HepG2 (cell line): ENCODE measurements around the gene EXOC7. TPM values are rescaled to one million over a fixed set of nuclear protein-coding genes. Genes with fewer than 3 reads are reported as not detected.
A peak's percentile ranks its signal among the peaks of the same experiment; 100 is the strongest.

Source experiments
- ARNT2 ChIP-seq: sonication (generic); formaldehyde crosslinking; IDR thresholded peaks from 2 replicates; pipeline ENCODE4 v1.8.0; 2022; ENCODE audit warnings: mild to moderate bottlenecking, low read depth, missing genetic modification reagents, moderate library complexity
- CBX2 ChIP-seq, 2 experiments: fragments of 200-600 bp in 1 of 2; sonication (generic); formaldehyde crosslinking in 1 of 2; IDR thresholded peaks; 2 replicates each; pipeline versions ENCODE4 v1.7.0 to v1.8.1; 2018 to 2022; ENCODE audit warnings: low read depth in 2 of 2, low read length in 1 of 2, mild to moderate bottlenecking in 1 of 2, missing genetic modification reagents in 1 of 2
- FLYWCH1 ChIP-seq: sonication (generic); formaldehyde crosslinking; IDR thresholded peaks from 2 replicates; pipeline ENCODE4 v1.8.1; 2023; ENCODE audit warnings: mild to moderate bottlenecking, missing genetic modification reagents
- HHEX ChIP-seq: IDR thresholded peaks from 2 replicates; pipeline ENCODE4 v1.6.1; 2016; ENCODE audit warnings: control low read depth
- JUND ChIP-seq: sonication (generic); formaldehyde crosslinking; IDR thresholded peaks from 2 replicates; pipeline ENCODE4 v1.8.0; 2022; ENCODE audit warnings: mild to moderate bottlenecking, missing genetic modification reagents
- KLF9 ChIP-seq: IDR thresholded peaks from 2 replicates; pipeline ENCODE4 v1.6.1; 2016; ENCODE audit warnings: low read depth
- NRL ChIP-seq: sonication (generic); formaldehyde crosslinking; IDR thresholded peaks from 2 replicates; pipeline ENCODE4 v1.5.0; 2020; ENCODE audit warnings: missing genetic modification reagents, mild to moderate bottlenecking, moderate library complexity, borderline replicate concordance
- RBAK ChIP-seq: sonication (generic); formaldehyde crosslinking; IDR thresholded peaks from 2 replicates; pipeline ENCODE4 v1.5.1; 2020; ENCODE audit warnings: mild to moderate bottlenecking, missing genetic modification reagents
- RCOR2 ChIP-seq: IDR thresholded peaks from 2 replicates; pipeline ENCODE4 v1.6.1; 2016; ENCODE audit warnings: missing biosample characterization, missing genetic modification reagents
- SMC3 ChIP-seq: IDR thresholded peaks from 2 replicates; pipeline ENCODE4 v1.6.1; 2011; ENCODE audit warnings: low read length, improper control_type of control experiment
- SRY ChIP-seq: sonication (generic); formaldehyde crosslinking; IDR thresholded peaks from 2 replicates; pipeline ENCODE4 v1.8.0; 2022; ENCODE audit warnings: mild to moderate bottlenecking, missing genetic modification reagents
- ZNF317 ChIP-seq: sonication (generic); formaldehyde crosslinking; IDR thresholded peaks from 2 replicates; pipeline ENCODE4 v1.5.0; 2020; ENCODE audit warnings: mild to moderate bottlenecking, missing genetic modification reagents
- ZNF354B ChIP-seq: sonication (generic); formaldehyde crosslinking; IDR thresholded peaks from 2 replicates; pipeline ENCODE4 v1.8.0; 2022; ENCODE audit warnings: mild to moderate bottlenecking, missing genetic modification reagents
- ZNF749 ChIP-seq: sonication (generic); formaldehyde crosslinking; IDR thresholded peaks from 2 replicates; pipeline ENCODE4 v1.8.0; 2022; ENCODE audit warnings: mild to moderate bottlenecking, missing genetic modification reagents, moderate library complexity, borderline replicate concordance
- ZNF781 ChIP-seq: sonication (generic); formaldehyde crosslinking; IDR thresholded peaks from 2 replicates; pipeline ENCODE4 v1.5.1; 2020; ENCODE audit warnings: borderline replicate concordance, mild to moderate bottlenecking, missing genetic modification reagents; ENCODE audit errors: not compliant biosample characterization
- ZNF839 ChIP-seq: sonication (generic); formaldehyde crosslinking; IDR thresholded peaks from 2 replicates; pipeline ENCODE4 v1.4.0; 2020; ENCODE audit warnings: missing genetic modification reagents, mild to moderate bottlenecking, borderline replicate concordance
- polyA plus RNA-seq, 8 experiments: library from polyadenylated mRNA; depleted of rRNA in 3 of 8; stranded (reverse) in 7 of 8; unstranded in 1 of 8; fragments of >200 nt; fragmentation: Illumina TruSeq in 4 of 8; extraction: Trizol in 4 of 8; gene quantifications; 2 replicates each; pipeline versions ENCODE4 v1.2.1 to v1.2.3, GENCODE V29; 2011 to 2016; ENCODE audit warnings: low read depth in 4 of 8, missing spikeins in 1 of 8, mixed read lengths in 1 of 8; ENCODE audit not compliant: insufficient read depth in 1 of 8
- total RNA-seq, 5 experiments: library from RNA; depleted of rRNA; stranded (reverse); fragments of >200 nt; fragmentation: Illumina TruSeq; extraction: Trizol; gene quantifications; 2 replicates each; pipeline ENCODE4 v1.2.3, GENCODE V29; 2016; ENCODE audit warnings: low read depth in 1 of 5
- TF ChIP-seq, protein P1 (sequence below): sonication (generic); formaldehyde crosslinking; IDR thresholded peaks from 2 replicates; pipeline ENCODE4 v1.4.0; 2020; ENCODE audit warnings: missing genetic modification reagents
- TF ChIP-seq, protein P2 (sequence below): sonication (generic); formaldehyde crosslinking; IDR thresholded peaks from 2 replicates; pipeline ENCODE4 v1.4.0; 2020; ENCODE audit warnings: missing genetic modification reagents, borderline replicate concordance
- TF ChIP-seq, protein P3 (sequence below): sonication (generic); formaldehyde crosslinking; IDR thresholded peaks from 2 replicates; pipeline ENCODE4 v1.4.0; 2020; ENCODE audit warnings: missing genetic modification reagents
- TF ChIP-seq, protein P4 (sequence below): IDR thresholded peaks from 2 replicates; pipeline ENCODE4 v1.6.1; 2016; ENCODE audit warnings: missing biosample characterization, missing genetic modification reagents, low read depth

The EXOC7 gene
- total and polyA plus RNA-seq, 2 of the 13 experiments (the other 11 are each of a cell fraction or from before 2014, with no cell fraction given): 86.9 to 116 TPM

DNA sequence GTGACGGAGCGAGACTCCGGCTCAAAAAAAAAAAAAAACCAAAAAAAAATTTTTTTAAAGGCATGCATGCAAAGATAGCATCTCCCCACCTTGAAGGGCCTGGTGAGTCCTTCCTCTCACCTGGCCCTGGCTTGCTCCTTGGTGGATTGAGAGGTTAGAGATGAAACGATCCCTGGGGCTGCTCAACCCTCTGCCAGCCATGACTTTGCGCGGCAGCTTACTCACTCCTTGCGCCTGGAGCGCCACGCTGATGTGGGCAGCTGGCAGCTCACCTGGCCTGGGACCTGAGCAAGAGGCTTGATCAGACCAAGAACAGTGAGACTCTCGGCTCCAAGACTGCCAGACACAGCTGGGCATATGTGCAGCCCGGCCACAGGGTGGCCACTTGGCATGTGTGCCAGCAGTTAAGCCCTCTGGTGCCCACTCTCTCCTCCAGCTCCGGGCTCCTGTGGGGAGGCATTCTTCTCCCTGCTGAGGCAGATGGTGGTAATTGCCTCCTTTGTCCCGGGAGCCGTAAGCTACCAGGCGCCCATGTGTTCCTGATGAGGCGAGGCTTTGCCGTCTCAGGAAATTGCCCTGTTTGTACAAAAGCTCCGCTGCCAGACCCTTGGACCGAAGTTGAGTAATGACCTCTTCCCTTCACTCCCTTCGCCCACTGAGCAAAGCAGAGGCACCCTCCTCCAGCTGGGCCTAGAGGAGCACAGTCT is 71.4 kb downstream of the EXOC7 start (continued):
- TF ChIP-seq, protein P1, sequence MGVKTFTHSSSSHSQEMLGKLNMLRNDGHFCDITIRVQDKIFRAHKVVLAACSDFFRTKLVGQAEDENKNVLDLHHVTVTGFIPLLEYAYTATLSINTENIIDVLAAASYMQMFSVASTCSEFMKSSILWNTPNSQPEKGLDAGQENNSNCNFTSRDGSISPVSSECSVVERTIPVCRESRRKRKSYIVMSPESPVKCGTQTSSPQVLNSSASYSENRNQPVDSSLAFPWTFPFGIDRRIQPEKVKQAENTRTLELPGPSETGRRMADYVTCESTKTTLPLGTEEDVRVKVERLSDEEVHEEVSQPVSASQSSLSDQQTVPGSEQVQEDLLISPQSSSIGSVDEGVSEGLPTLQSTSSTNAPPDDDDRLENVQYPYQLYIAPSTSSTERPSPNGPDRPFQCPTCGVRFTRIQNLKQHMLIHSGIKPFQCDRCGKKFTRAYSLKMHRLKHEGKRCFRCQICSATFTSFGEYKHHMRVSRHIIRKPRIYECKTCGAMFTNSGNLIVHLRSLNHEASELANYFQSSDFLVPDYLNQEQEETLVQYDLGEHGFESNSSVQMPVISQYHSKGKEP (CRISPR knock-in tag): no peak
- TF ChIP-seq HHEX (CRISPR knock-in tag) (no peak), ZNF839 (CRISPR knock-in tag) (no peak), ZNF781 (no peak), RBAK (CRISPR knock-in tag) (no peak), NRL (CRISPR knock-in tag) (peak; percentile 81; the same call in 1 of the 2 replicates), JUND (CRISPR knock-in tag) (0 out of 2 replicates have a peak, but pooled peaks have one; percentile 21), SMC3 (no peak), ZNF317 (CRISPR knock-in tag) (peak; percentile 28; the same call in 1 of the 2 replicates), KLF9 (CRISPR knock-in tag) (no peak), ZNF354B (CRISPR knock-in tag) (no peak), ZNF749 (CRISPR knock-in tag) (no peak), CBX2 (IDR thresholded peaks at IDR 0.05; ENCODE audit: low read depth, low read length) (no peak), CBX2 (CRISPR knock-in tag; IDR thresholded peaks at IDR 0.05; ENCODE audit: low read depth) (no peak), SRY (CRISPR knock-in tag) (no peak), FLYWCH1 (CRISPR knock-in tag) (no peak), RCOR2 (peak; percentile 78; the same call in 1 of the 2 replicates), ARNT2 (CRISPR knock-in tag) (no peak)
- TF ChIP-seq, protein P2, sequence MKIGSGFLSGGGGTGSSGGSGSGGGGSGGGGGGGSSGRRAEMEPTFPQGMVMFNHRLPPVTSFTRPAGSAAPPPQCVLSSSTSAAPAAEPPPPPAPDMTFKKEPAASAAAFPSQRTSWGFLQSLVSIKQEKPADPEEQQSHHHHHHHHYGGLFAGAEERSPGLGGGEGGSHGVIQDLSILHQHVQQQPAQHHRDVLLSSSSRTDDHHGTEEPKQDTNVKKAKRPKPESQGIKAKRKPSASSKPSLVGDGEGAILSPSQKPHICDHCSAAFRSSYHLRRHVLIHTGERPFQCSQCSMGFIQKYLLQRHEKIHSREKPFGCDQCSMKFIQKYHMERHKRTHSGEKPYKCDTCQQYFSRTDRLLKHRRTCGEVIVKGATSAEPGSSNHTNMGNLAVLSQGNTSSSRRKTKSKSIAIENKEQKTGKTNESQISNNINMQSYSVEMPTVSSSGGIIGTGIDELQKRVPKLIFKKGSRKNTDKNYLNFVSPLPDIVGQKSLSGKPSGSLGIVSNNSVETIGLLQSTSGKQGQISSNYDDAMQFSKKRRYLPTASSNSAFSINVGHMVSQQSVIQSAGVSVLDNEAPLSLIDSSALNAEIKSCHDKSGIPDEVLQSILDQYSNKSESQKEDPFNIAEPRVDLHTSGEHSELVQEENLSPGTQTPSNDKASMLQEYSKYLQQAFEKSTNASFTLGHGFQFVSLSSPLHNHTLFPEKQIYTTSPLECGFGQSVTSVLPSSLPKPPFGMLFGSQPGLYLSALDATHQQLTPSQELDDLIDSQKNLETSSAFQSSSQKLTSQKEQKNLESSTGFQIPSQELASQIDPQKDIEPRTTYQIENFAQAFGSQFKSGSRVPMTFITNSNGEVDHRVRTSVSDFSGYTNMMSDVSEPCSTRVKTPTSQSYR (CRISPR knock-in tag): peak; percentile 48; the same call in 1 of the 2 replicates
- TF ChIP-seq, protein P3, sequence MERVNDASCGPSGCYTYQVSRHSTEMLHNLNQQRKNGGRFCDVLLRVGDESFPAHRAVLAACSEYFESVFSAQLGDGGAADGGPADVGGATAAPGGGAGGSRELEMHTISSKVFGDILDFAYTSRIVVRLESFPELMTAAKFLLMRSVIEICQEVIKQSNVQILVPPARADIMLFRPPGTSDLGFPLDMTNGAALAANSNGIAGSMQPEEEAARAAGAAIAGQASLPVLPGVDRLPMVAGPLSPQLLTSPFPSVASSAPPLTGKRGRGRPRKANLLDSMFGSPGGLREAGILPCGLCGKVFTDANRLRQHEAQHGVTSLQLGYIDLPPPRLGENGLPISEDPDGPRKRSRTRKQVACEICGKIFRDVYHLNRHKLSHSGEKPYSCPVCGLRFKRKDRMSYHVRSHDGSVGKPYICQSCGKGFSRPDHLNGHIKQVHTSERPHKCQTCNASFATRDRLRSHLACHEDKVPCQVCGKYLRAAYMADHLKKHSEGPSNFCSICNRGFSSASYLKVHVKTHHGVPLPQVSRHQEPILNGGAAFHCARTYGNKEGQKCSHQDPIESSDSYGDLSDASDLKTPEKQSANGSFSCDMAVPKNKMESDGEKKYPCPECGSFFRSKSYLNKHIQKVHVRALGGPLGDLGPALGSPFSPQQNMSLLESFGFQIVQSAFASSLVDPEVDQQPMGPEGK: peak; percentile 36; the same call in 1 of the 2 replicates
- TF ChIP-seq, protein P4, sequence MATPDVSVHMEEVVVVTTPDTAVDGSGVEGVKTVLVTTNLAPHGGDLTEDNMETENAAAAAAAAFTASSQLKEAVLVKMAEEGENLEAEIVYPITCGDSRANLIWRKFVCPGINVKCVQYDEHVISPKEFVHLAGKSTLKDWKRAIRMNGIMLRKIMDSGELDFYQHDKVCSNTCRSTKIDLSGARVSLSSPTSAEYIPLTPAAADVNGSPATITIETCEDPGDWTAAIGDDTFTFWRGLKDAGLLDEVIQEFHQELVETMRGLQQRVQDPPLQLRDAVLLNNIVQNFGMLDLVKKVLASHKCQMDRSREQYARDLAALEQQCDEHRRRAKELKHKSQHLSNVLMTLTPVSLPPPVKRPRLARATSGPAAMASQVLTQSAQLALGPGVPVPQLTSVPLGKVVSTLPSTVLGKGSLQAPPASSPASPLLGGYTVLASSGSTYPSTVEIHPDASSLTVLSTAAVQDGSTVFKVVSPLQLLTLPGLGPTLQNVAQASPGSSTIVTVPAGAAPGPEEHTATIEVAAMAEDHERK: no peak
